GM12873 (cell line): ENCODE results near the gene PRH1.

ENCODE experiments used
- CTCF ChIP-seq: IDR thresholded peaks from 2 replicates; pipeline ENCODE4 v1.5.1; 2012; ENCODE audit warnings: low read depth, mild to moderate bottlenecking, moderate library complexity, low read length, control low read depth; ENCODE audit not compliant: insufficient read depth; ENCODE audit errors: missing control alignments

PRH1 gene

GRCh38 chr12:10847744-10848143 lies 36.3 kb downstream of the PRH1 start:
- no peak for TF ChIP-seq CTCF

- no peak for TF ChIP-seq CTCF
Measured at GRCh38 chr12:10842862-10843261, 41.2 kb downstream of the PRH1 start.

GRCh38 chr12:10838461-10838860 lies 45.6 kb downstream of the PRH1 start:
- no peak for TF ChIP-seq CTCF
